ENCODE data around the gene HIVEP1.

HIVEP1 gene

DNA sequence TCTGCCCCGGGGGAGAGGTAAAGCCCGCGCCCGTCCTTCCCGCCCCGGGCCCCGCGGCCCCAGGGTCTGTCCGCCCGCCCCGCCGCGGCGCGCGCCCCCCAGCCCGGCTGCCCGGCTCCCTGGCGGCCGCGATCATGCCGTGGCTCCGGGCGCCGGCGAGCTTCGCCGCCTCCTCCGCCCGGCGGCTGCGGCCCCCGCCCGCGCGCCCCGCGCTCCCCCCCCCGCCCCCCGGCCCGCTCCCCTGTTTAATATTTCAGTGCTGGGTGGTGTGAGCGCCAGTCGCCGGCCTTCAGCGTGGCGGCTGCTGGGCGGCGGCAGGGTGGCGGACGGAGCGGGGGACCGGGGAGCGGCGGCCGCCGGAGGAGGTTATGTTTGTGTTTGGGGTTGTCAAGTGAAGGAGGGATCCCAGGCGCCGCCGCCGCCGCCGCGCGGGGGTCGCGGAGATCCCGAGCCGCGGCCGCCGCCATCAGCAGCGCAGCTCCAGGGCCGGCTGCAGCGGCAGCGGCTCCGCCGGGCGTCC is at the start of gene HIVEP1:
Gene HIVEP1, plus strand, starts transcription at position 275 of the 520 bp plus-strand sequence. CDS start 3,317 bp downstream, outside the sequence.
- no peak for DNase-seq

DNA sequence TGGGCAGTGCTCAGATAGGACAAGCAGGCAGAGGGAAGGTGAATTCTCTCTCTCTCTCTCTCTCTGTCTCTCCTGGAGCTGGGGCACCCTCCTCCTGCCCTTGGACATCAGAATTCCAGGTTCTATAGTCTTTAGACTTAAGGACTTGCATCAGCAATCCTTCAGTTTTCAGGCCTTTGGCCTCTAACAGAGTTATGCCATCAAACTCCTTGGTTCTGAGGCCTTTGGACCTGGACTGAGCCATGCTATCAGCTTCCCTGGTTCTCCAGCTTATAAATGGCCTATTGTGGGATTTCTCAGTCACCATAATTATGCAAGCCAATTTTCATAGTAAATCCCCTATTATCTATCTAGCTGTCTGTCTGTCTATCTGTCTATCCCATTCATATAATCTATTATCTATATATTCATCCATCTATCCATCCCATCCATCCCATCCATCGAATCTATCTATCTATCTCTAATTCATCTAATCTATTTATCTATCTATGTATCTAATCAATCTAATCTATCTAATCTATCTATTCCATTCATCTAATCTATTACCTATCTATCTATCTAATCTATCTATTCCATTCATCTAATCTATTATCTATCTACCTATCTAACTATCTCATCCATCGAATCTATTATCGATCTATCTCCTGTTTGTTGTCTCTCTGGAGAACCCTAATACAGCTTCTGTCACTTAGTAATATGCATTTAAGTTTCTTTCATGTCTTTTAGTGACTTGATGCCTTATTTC is 48.2 kb upstream of the HIVEP1 start:
- no peak for DNase-seq

DNA sequence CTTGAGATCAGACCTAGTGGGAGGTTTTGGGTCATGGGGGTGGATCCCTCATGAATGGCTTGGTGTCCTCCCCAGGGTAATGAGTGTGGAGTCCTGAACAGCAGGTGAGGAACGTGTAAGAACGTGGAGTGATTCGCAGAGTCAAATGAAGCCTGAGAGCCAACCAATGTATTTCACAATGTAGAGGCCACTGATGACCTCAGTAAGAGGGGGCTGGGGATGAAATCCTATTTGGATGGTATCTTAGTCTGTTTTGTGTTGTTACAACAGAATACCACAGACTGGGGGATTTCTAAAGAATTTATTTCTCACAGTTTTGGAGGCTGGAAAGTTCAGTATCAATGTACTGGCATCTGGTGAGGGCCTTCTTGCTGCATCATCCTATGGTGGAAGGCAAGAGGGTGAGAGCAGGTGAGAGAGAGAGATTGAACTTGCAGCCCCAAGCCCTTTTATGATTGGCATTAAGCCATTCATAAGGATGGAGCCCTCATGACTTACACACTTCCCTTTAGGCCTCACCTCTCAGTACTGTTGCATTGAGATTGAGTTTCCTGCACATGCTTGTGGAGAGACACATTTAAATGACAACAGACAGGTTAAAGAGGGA is 47.3 kb upstream of the HIVEP1 start:
- no peak for DNase-seq

GRCh38 chr6:11965499-11965898 is 46.6 kb upstream of the HIVEP1 start:
- no peak for DNase-seq

DNA sequence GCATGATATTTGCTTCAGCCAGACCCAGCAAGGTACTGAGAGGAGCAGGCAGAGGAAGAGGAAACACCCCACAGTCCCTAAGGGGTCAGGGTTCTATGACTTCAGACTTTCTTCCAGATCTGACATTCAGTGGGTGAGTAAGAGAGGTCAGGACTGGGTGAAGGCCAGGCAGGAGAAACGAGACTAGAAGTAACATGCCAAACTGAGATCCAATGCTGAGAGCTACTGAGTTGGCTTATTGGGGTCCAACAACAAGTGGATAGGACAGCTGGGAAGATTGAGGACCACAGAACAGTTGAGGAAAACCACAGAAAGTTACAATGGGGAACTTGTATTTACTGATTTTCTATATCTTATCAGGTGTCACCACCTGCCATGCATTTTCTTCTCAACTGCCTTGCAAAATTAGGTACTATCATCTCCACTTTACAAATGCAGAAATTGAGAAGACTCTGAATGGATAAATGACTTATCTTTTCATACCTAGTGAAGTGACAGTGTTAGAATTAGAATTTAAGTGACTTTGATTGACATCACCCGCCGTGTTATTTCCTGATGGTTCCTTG is 43.8 kb upstream of the HIVEP1 start:
- DNase-seq = no peak

GRCh38 chr6:11969092-11969491 is 43.0 kb upstream of the HIVEP1 start:
- DNase-seq = no peak

DNA sequence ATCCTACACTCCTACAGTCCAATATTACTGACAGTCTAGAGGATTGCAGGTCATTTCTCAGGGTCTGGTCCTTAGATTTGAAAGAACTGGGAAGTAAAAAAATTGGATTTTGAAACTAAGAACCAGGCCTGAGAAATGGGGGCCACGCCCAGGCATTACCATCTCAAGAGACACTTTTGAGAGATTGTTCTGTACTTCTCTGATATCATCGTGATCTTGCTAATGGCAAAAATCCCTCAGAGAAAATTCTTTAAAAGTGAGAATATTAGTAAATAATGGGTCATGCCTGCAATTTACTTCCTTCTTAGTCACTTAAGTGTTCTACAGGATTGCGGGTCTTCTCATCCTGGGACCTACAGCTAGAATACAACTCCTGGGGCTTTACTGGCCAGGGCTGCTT is 42.0 kb upstream of the HIVEP1 start:
- DNase-seq = no peak

DNA sequence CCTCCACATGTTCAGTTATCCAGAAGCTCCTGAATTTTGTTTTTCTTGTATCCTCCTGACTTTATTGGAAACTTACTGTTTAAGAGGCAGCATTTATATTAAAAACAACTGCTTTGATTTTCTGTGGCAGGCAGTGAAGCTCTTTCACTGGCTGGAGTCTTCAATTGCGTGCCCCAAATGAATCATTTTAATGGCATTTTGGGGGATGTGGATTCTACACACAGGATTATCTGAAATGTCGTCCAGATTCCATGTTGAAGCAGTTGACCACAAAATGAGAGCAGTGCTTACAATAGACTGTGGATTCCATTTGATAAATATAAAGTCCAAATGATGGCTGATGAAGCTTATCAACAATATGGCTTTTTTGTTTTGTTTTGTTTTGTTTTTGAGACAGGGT is 41.0 kb upstream of the HIVEP1 start:
- no peak for DNase-seq

GRCh38 chr6:11972270-11972669 is 39.8 kb upstream of the HIVEP1 start:
- DNase-seq = no peak

GRCh38 chr6:11972806-11973205 is 39.3 kb upstream of the HIVEP1 start:
- DNase-seq = no peak

GRCh38 chr6:11973238-11973637 is 38.9 kb upstream of the HIVEP1 start:
- DNase-seq = no peak

DNA sequence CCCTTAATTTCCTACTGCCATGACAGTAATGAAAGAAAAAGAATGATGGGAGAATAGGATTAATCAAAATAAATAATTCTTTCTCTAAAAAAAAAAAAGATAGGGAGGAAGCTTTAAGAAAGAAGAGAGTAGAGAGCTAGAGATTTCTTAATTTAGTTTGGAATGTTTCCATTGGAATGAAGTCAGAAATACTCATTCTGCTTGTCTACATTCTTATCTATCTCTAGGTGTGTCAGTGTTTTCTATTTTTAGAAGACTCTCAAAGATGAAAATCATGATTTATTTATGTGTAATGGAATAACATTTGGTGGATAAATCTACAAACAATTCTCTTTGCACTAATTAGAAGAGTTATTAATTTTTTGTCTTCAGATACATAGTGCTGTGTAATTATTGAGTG is 38.0 kb upstream of the HIVEP1 start:
- DNase-seq = no peak

- no peak for DNase-seq
Measured at GRCh38 chr6:11975353-11975977, 36.6 kb upstream of the HIVEP1 start.

DNA sequence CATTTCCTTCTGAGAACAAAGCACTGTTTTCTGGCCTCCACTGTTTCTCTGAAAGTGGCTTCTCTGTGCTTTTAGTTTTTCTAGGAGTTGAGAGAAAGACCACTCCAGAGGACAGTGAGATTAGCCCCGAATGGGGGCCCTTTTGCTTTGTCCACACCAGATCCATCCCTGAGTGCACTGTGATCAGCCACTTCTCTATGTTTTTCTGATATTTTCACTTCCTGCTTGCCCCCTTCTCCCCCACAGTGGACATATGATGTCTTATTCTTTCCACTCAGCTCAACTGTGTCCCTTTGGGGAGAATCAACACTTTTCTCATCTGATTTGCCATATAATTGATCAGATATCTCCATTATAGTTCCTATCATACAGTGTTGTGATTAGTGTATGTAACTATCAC is 35.6 kb upstream of the HIVEP1 start:
- no peak for DNase-seq

DNA sequence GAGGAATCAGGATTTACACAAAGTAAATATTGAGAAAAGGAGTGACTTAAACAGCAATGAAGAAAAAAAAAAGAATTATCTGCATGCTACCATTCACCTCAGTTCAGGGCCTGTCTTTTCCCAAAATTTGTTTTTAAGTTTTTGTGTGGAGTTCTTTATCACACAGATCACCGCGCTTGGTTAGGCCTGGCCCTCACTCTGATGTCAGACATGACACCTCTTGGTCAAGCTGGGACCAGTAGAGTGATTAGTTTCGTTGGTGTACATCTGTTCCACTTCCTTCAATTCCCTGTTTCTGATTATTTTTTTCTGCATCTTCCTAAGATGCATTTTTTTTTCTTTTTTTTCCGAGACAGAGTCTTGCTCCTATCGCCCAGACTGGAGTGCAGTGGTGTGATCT is 34.9 kb upstream of the HIVEP1 start:
- DNase-seq = no peak

DNA sequence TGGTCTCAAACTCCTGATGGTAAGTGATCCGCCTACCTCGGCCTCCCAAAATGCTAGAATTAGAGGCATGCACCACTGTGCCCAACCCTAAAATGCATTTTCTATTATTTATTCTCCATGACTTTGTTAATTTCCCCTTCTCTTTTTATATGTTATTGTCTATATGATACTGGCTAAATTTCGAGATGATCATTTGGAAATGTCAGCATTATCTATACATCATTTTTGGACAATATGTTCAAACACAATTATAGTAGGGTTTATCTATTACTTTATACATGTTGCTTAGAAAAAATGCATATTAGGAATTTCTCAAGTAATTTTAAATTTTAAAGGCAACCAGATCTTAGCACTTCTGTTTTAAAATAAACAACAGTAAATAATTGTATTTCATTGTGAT is 34.4 kb upstream of the HIVEP1 start:
- DNase-seq = no peak

GRCh38 chr6:11978169-11978987 is 33.7 kb upstream of the HIVEP1 start:
- no peak for DNase-seq

GRCh38 chr6:11979866-11980265 is 32.2 kb upstream of the HIVEP1 start:
- DNase-seq = no peak

GRCh38 chr6:11983306-11983705 is 28.8 kb upstream of the HIVEP1 start:
- DNase-seq = no peak

GRCh38 chr6:11987386-11987785 is 24.7 kb upstream of the HIVEP1 start:
- DNase-seq = no peak

GRCh38 chr6:11989386-11989785 is 22.7 kb upstream of the HIVEP1 start:
- DNase-seq = no peak

DNA sequence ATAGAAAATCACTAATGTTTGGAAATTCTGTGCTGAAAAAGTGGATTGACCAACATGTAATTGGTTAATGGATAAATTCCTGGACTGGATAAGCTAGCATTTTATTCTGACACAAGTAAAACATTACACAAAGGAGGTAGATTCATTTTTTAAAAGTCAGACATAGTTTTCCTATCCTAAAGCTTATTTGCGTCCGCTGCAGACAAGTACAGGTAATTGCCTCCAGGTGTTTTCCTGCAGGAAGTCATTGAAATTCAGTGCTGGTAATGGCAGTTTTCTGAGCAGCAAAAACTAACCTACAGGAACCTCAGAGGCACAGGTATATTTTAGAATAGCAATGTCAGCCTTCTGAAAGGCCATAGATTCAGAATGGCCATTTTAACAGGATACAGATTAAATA is 20.0 kb upstream of the HIVEP1 start:
- DNase-seq = no peak

Measured in DMS79 (cell line).